MCF 10A (cell line): ENCODE measurements around the gene RBFA. TPM values are rescaled to one million over a fixed set of nuclear protein-coding genes. Genes with fewer than 3 reads are reported as not detected.
"Not testable (repeated sequence)": the region's sequence is repeated elsewhere in the genome, so short reads cannot be mapped to it uniquely, and the experiment has no call there.

Experiments used
- BruUV-seq: library from RNA; stranded (reverse); fragments of 400-500 nt; replicated peaks from 2 replicates; lab custom pipeline; 2021; lab: Mats Ljungman, UMichigan
- CTCF ChIA-PET: fragments of 300-600 bp; sonication (Branson Sonifier 250); formaldehyde crosslinking; extraction: SDS; loops from one replicate; lab custom pipeline; 2021; ENCODE audit warnings: antibody characterized with exemption, inconsistent platforms; lab: Yijun Ruan, JAX
- POLR2A ChIA-PET: fragments of 300-600, 350-650 bp; sonication (Branson Sonifier 250); formaldehyde crosslinking; extraction: SDS; loops from one replicate; lab custom pipeline; 2020; ENCODE audit warnings: antibody characterized with exemption, inconsistent platforms; lab: Yijun Ruan, JAX
- DNase-seq: peaks from one replicate; pipeline ENCODE4 v3.0.0-alpha.2; 2018; ENCODE audit not compliant: unreplicated experiment
- H3K27ac Mint-ChIP-seq: one replicate; pipeline ENCODE4 v1.8.0; 2022; ENCODE audit warnings: mild to moderate bottlenecking, low read depth, mixed read lengths; ENCODE audit not compliant: unreplicated experiment
- H3K27me3 Mint-ChIP-seq: one replicate; pipeline ENCODE4 v1.8.0; 2022; ENCODE audit warnings: mixed read lengths; ENCODE audit not compliant: insufficient read depth, unreplicated experiment
- H3K36me3 Mint-ChIP-seq: one replicate; pipeline ENCODE4 v1.8.0; 2022; ENCODE audit warnings: mild to moderate bottlenecking, moderate library complexity, mixed read lengths; ENCODE audit not compliant: insufficient read depth, unreplicated experiment
- H3K4me1 Mint-ChIP-seq: one replicate; pipeline ENCODE4 v1.8.0; 2022; ENCODE audit warnings: mixed read lengths; ENCODE audit not compliant: insufficient read depth, unreplicated experiment
- H3K4me3 Mint-ChIP-seq: one replicate; pipeline ENCODE4 v1.8.0; 2022; ENCODE audit warnings: mild to moderate bottlenecking, moderate library complexity, mixed read lengths; ENCODE audit not compliant: unreplicated experiment
- H3K9me3 Mint-ChIP-seq: one replicate; pipeline ENCODE4 v1.8.0; 2022; ENCODE audit warnings: mixed read lengths; ENCODE audit not compliant: unreplicated experiment
- intact Hi-C: fragments of 100-400 bp; cut with micrococcal nuclease; formaldehyde crosslinking; loops from 2 replicates; pipeline ENCODE4 v1.14.1; 2022
- total RNA-seq: library from RNA; stranded (reverse); gene quantifications from 2 replicates; pipeline ENCODE4 v1.2.3, GENCODE V29; 2022
- TF ChIP-seq, protein P1 (sequence below): fragments of 200-600 bp; IDR thresholded peaks from one replicate; pipeline ENCODE4 v1.8.0; 2022; ENCODE audit warnings: antibody characterized with exemption, mild to moderate bottlenecking; ENCODE audit not compliant: unreplicated experiment

Gene RBFA
- total RNA-seq, 1 experiment from 2014 or later: 47.4 TPM

DNA sequence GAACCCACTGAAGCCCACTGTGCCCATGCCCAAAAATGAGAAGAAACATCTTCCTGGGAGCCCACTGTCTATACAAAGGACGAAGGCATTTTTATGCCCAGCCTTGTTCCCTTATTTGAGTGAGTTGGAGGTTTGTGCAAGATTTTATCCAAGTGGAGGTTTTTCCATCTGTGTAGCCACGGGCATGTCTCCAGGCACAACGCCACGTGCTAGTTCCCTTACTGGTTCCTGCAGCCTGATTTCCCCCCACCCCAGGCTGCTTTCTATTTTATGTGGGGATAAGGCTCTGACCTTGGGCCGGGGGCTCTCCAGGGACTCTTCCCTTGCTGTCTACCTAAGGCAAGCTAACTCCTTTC is 23.7 kb upstream of the RBFA start:
- Mint-ChIP-seq H3K27me3 (no peaks in the 10 kb centered on the region), H3K27ac (peak overlapping the region; percentile 72), H3K4me1 (peaks cover 19% of the 10 kb centered on the region), H3K4me3 (peak overlapping the region; percentile 53), H3K9me3 (no peaks in the 10 kb centered on the region), H3K36me3 (no peaks in the 10 kb centered on the region)
- ChIA-PET POLR2A (interaction anchor here (0.6 to 3.9 kb wide), 13 partner anchors 11 to 240 kb away, joined by 3 to 77 read pairs (median 4); partner anchors contain the start of genes RBFA and TXNL4A), CTCF (interaction anchor here (1.7 to 3.0 kb wide), 2 partner anchors 11 to 24 kb away, joined by 8 to 9 read pairs; partner anchors contain the start of gene RBFA)
- DNase-seq: no peak
- TF ChIP-seq, protein P1, sequence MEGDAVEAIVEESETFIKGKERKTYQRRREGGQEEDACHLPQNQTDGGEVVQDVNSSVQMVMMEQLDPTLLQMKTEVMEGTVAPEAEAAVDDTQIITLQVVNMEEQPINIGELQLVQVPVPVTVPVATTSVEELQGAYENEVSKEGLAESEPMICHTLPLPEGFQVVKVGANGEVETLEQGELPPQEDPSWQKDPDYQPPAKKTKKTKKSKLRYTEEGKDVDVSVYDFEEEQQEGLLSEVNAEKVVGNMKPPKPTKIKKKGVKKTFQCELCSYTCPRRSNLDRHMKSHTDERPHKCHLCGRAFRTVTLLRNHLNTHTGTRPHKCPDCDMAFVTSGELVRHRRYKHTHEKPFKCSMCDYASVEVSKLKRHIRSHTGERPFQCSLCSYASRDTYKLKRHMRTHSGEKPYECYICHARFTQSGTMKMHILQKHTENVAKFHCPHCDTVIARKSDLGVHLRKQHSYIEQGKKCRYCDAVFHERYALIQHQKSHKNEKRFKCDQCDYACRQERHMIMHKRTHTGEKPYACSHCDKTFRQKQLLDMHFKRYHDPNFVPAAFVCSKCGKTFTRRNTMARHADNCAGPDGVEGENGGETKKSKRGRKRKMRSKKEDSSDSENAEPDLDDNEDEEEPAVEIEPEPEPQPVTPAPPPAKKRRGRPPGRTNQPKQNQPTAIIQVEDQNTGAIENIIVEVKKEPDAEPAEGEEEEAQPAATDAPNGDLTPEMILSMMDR: no peak
- no TSS peak for BruUV-seq
- intact Hi-C loops: loop anchor here (2.0 kb wide), 1 partner anchor 22 kb away; no protein-coding TSS in a partner anchor

DNA sequence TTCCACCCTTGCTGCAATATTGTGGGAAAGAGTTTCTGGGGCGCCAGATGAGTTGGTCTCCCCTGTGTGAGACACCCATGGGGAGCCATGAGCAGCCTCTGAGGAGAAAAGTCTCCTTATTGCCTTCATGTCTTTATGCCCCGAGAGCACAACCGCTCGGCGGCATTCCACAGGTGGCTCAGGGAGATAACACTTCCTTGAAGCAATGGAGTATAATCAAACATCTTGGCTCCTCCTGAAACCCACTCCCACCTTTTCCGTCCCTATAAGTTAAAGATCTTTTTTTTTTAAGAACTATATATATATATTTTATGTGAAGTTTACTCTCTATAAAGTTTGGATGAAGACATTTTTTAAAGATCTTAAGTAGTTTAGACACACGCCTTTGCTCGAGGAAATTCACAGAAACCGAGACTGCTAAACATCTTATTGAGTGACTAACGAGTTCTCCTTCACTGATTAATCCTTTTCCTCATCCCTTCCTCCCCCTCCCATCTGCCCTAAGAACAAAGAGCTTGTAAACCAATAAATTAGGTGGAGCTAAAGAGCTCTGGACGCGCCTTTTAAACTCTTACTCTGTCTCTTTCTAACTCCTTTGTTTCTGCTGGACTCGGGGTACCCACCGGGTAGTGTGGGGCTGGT is 22.6 kb upstream of the RBFA start:
- not testable (repeated sequence) for BruUV-seq, H3K9me3 Mint-ChIP-seq, H3K27me3 Mint-ChIP-seq, H3K36me3 Mint-ChIP-seq, H3K4me3 Mint-ChIP-seq, H3K27ac Mint-ChIP-seq, DNase-seq
- H3K4me1 Mint-ChIP-seq: peaks cover 19% of the 10 kb centered on the region
- ChIA-PET POLR2A (interaction anchor here (2.6 to 3.9 kb wide), 3 partner anchors 16 to 25 kb away, joined by 6 to 77 read pairs (median 41); partner anchors contain the start of genes RBFA and TXNL4A), CTCF (interaction anchor here (1.7 to 3.0 kb wide), 2 partner anchors 10 to 23 kb away, joined by 8 to 9 read pairs; partner anchors contain the start of gene RBFA)
- intact Hi-C loops: loop anchor here (2.0 kb wide), 1 partner anchor 21 kb away; no protein-coding TSS in a partner anchor

GRCh38 chr18:80012714-80013113 is 21.5 kb upstream of the RBFA start:
- no peaks in the 10 kb centered on the region for H3K9me3 Mint-ChIP-seq
- H3K27me3 Mint-ChIP-seq: no peaks in the 10 kb centered on the region
- no peak overlapping the region for H3K4me3 Mint-ChIP-seq
- DNase-seq: no peak
- CTCF ChIA-PET: no interaction called here
- POLR2A ChIA-PET: no interaction called here
- H3K36me3 Mint-ChIP-seq: no peaks in the 10 kb centered on the region
- no TSS peak for BruUV-seq
- H3K27ac Mint-ChIP-seq: no peak overlapping the region
- TF ChIP-seq, protein P1: no peak
- intact Hi-C loops: no loop called here
- peaks cover 19% of the 10 kb centered on the region for H3K4me1 Mint-ChIP-seq

- Mint-ChIP-seq H3K4me1 (no peaks in the 10 kb centered on the region), H3K27me3 (no peaks in the 10 kb centered on the region), H3K4me3 (no peak overlapping the region), H3K9me3 (peaks cover 23% of the 10 kb centered on the region), H3K36me3 (no peaks in the 10 kb centered on the region), H3K27ac (no peak overlapping the region)
- CTCF ChIA-PET: interaction anchor here (0.7 to 1.9 kb wide), 2 partner anchors 12 to 216 kb away, joined by 3 to 8 read pairs; no protein-coding TSS in a partner anchor
- no TSS peak for BruUV-seq
- POLR2A ChIA-PET: interaction anchor here (0.8 kb wide), 1 partner anchor 55 kb away, joined by 5 read pairs; no protein-coding TSS in a partner anchor
- TF ChIP-seq, protein P1: no peak
- intact Hi-C loops: no loop called here
- peak; percentile 38 for DNase-seq
Observed at GRCh38 chr18:80022613-80023012, 11.6 kb upstream of the RBFA start.
